H1 (cell line): ENCODE data around the gene HPS3. TPM values are rescaled to one million over a fixed set of nuclear protein-coding genes. Genes with fewer than 3 reads are reported as not detected.
A peak's percentile ranks its signal among the peaks of the same experiment; 100 is the strongest.

Experiments
- CTCF ChIA-PET: fragments of 300-600 bp; sonication (Branson Sonifier 250); formaldehyde crosslinking; loops from one replicate; lab custom pipeline; 2021; ENCODE audit not compliant: partially characterized antibody; lab: Charles Lee
- POLR2A ChIA-PET: fragments of 300-600 bp; sonication (Branson Sonifier 250); formaldehyde crosslinking; loops from one replicate; lab custom pipeline; 2021; ENCODE audit warnings: inconsistent platforms; ENCODE audit not compliant: partially characterized antibody; lab: Charles Lee
- DNase-seq, 2 experiments: peaks; one replicate each; pipeline versions ENCODE4 v3.0.0 to v3.0.0-alpha.2; 2010 to 2022; ENCODE audit warnings: low spot score in 2 of 2, low read depth in 1 of 2, mixed read lengths in 1 of 2
- FAIRE-seq: peaks from 2 replicates; lab custom pipeline; 2011; peaks lifted over from hg19 to GRCh38; lab: Jason Lieb, UNC
- H2AFZ ChIP-seq: 2 replicates; pipeline ENCODE4 v1.8.1; 2012; ENCODE audit warnings: low read length, inconsistent platforms
- H2AK5ac ChIP-seq: 2 replicates; pipeline ENCODE4 v1.6.1; 2013; ENCODE audit warnings: low read depth, low read length
- H2BK120ac ChIP-seq: replicated peaks from 2 replicates; pipeline ENCODE3; 2013; ENCODE audit warnings: low read depth, low read length, inconsistent platforms
- H2BK12ac ChIP-seq: 2 replicates; pipeline ENCODE4 v1.6.1; 2013; ENCODE audit warnings: low read depth, low read length
- H2BK15ac ChIP-seq: 2 replicates; pipeline ENCODE4 v1.6.1; 2013; ENCODE audit warnings: low read length
- H2BK20ac ChIP-seq: 2 replicates; pipeline ENCODE4 v1.6.1; 2013; ENCODE audit warnings: low read length
- H2BK5ac ChIP-seq: 2 replicates; pipeline ENCODE4 v1.6.1; 2013; ENCODE audit warnings: low read depth, low read length
- H3K14ac ChIP-seq: 2 replicates; pipeline ENCODE4 v1.6.1; 2013; ENCODE audit warnings: inconsistent platforms; ENCODE audit not compliant: insufficient read length
- H3K18ac ChIP-seq: 2 replicates; pipeline ENCODE4 v1.6.1; 2013; ENCODE audit warnings: low read length; ENCODE audit errors: extremely low read depth
- H3K23ac ChIP-seq: 2 replicates; pipeline ENCODE4 v1.6.1; 2013; ENCODE audit warnings: inconsistent platforms; ENCODE audit not compliant: insufficient read length
- H3K23me2 ChIP-seq: 2 replicates; pipeline ENCODE4 v1.6.1; 2013; ENCODE audit warnings: low read depth, low read length
- H3K27ac ChIP-seq: 2 replicates; pipeline ENCODE4 v1.6.1; 2011; ENCODE audit warnings: low read depth, low read length, inconsistent platforms
- H3K27me3 ChIP-seq, 4 experiments: replicated peaks in 1 of 4; 1 replicate in 1 of 4; 2 replicates in 3 of 4; pipeline versions ENCODE4 v1.6.1 to v1.8.1; 2011 to 2013; ENCODE audit warnings: low read length in 3 of 4, mild to moderate bottlenecking in 3 of 4, inconsistent platforms in 2 of 4, mixed read lengths in 2 of 4, moderate library complexity in 1 of 4; ENCODE audit not compliant: control insufficient read depth in 3 of 4, insufficient read depth in 3 of 4; ENCODE audit errors: extremely low read depth in 1 of 4
- H3K36me3 ChIP-seq, 4 experiments: 2 replicates each; pipeline versions ENCODE4 v1.6.1 to v1.8.1; 2011 to 2013; ENCODE audit warnings: mild to moderate bottlenecking in 4 of 4, low read length in 3 of 4, moderate library complexity in 2 of 4, control low read depth in 1 of 4, inconsistent platforms in 1 of 4; ENCODE audit not compliant: insufficient read depth in 4 of 4, control insufficient read depth in 2 of 4
- H3K4ac ChIP-seq: replicated peaks from 2 replicates; pipeline ENCODE3; 2013; ENCODE audit warnings: low read length, low read depth, mixed read lengths, inconsistent platforms; ENCODE audit not compliant: insufficient read length
- H3K4me1 ChIP-seq, 4 experiments: replicated peaks in 1 of 4; 1 replicate in 1 of 4; 2 replicates in 3 of 4; pipeline versions ENCODE4 v1.6.1 to v1.8.1; 2011 to 2013; ENCODE audit warnings: low read length in 3 of 4, inconsistent platforms in 2 of 4, mixed read lengths in 1 of 4; ENCODE audit not compliant: insufficient read depth in 4 of 4, control insufficient read depth in 3 of 4
- H3K4me2 ChIP-seq, 2 experiments: 2 replicates each; pipeline versions ENCODE4 v1.6.1 to v1.8.1; 2011 to 2013; ENCODE audit warnings: low read depth in 2 of 2, low read length in 2 of 2, control low read depth in 1 of 2, inconsistent platforms in 1 of 2, mild to moderate bottlenecking in 1 of 2; ENCODE audit not compliant: insufficient read depth in 1 of 2
- H3K4me3 ChIP-seq, 4 experiments: fragments of 200-600, 300-600 bp in 1 of 4; sonication (generic), shearing (Covaris generic), sonication (Bioruptor Twin) in 1 of 4; 2 replicates each; pipeline versions ENCODE4 v1.5.1 to v1.8.1; 2011 to 2016; ENCODE audit warnings: low read length in 4 of 4, low read depth in 3 of 4, control low read depth in 2 of 4, inconsistent platforms in 2 of 4, mild to moderate bottlenecking in 2 of 4, mixed read lengths in 1 of 4, moderate library complexity in 1 of 4; ENCODE audit not compliant: insufficient read depth in 2 of 4; ENCODE audit errors: extremely low read depth in 1 of 4
- H3K56ac ChIP-seq: replicated peaks from 2 replicates; pipeline ENCODE3; 2013; ENCODE audit warnings: low read depth, mild to moderate bottlenecking, mixed read lengths, low read length, inconsistent platforms; ENCODE audit not compliant: insufficient read length
- H3K79me1 ChIP-seq: 2 replicates; pipeline ENCODE4 v1.6.1; 2013; ENCODE audit warnings: low read depth, low read length, control low read depth
- H3K79me2 ChIP-seq, 2 experiments: 2 replicates each; pipeline versions ENCODE4 v1.6.1 to v1.8.1; 2012 to 2013; ENCODE audit warnings: low read length in 2 of 2, mild to moderate bottlenecking in 2 of 2, inconsistent platforms in 1 of 2; ENCODE audit not compliant: insufficient read depth in 2 of 2, control insufficient read depth in 1 of 2
- H3K9ac ChIP-seq, 4 experiments: replicated peaks in 1 of 4; 1 replicate in 1 of 4; 2 replicates in 3 of 4; pipeline versions ENCODE4 v1.6.1 to v1.8.1; 2011 to 2013; ENCODE audit warnings: low read depth in 3 of 4, low read length in 3 of 4, control low read depth in 2 of 4, mild to moderate bottlenecking in 2 of 4, moderate library complexity in 2 of 4, inconsistent platforms in 1 of 4; ENCODE audit errors: extremely low read depth in 1 of 4
- H3K9me3 ChIP-seq, 2 experiments: 2 replicates each; pipeline versions ENCODE4 v1.6.1 to v1.8.1; 2012 to 2013; ENCODE audit warnings: mild to moderate bottlenecking in 2 of 2, moderate library complexity in 2 of 2, control low read depth in 1 of 2, inconsistent platforms in 1 of 2, low read depth in 1 of 2, low read length in 1 of 2, mixed read lengths in 1 of 2; ENCODE audit not compliant: insufficient read depth in 2 of 2
- H4K20me1 ChIP-seq, 2 experiments: replicated peaks in 1 of 2; 2 replicates each; pipeline versions ENCODE3 to v1.8.1; 2011 to 2013; ENCODE audit warnings: inconsistent platforms in 2 of 2, low read length in 2 of 2, mild to moderate bottlenecking in 1 of 2; ENCODE audit not compliant: insufficient read depth in 2 of 2, control insufficient read depth in 1 of 2
- H4K5ac ChIP-seq: 2 replicates; pipeline ENCODE4 v1.6.1; 2013; ENCODE audit warnings: low read length, low read depth, mixed read lengths, inconsistent platforms; ENCODE audit not compliant: insufficient read length
- H4K8ac ChIP-seq: 2 replicates; pipeline ENCODE4 v1.8.0; 2013; ENCODE audit warnings: mild to moderate bottlenecking, moderate library complexity, low read length, inconsistent platforms; ENCODE audit not compliant: insufficient read depth; ENCODE audit errors: extremely low read depth
- H4K91ac ChIP-seq: replicated peaks from 2 replicates; pipeline ENCODE3; 2013; ENCODE audit warnings: low read length, mixed read lengths, inconsistent platforms; ENCODE audit not compliant: insufficient read length
- CBX5 ChIP-seq: fragments of 300-800, 300-1000 bp; sonication (generic); IDR thresholded peaks from 2 replicates; pipeline ENCODE4 v1.7.1; 2016; ENCODE audit warnings: antibody characterized with exemption, low read length, low read depth
- MAFK ChIP-seq: IDR thresholded peaks from 2 replicates; pipeline ENCODE4 v1.6.1; 2012; ENCODE audit warnings: low read depth, mild to moderate bottlenecking, improper control_type of control experiment, low read length
- MAX ChIP-seq: IDR thresholded peaks from 2 replicates; pipeline ENCODE4 v1.6.1; 2012; ENCODE audit warnings: inconsistent platforms
- NANOG ChIP-seq: IDR thresholded peaks from 2 replicates; pipeline ENCODE4 v1.6.1; 2011; ENCODE audit warnings: low read length, low read depth, mild to moderate bottlenecking, inconsistent platforms; ENCODE audit not compliant: insufficient read depth, poor library complexity, severe bottlenecking
- TBP ChIP-seq: IDR thresholded peaks from 2 replicates; pipeline ENCODE4 v1.6.1; 2011; ENCODE audit warnings: low read depth, low read length, improper control_type of control experiment
- TEAD4 ChIP-seq: IDR thresholded peaks from 2 replicates; pipeline ENCODE4 v1.6.1; 2012; ENCODE audit warnings: low read depth, low read length, inconsistent platforms, mixed read lengths
- WGBS, 2 experiments: shearing (Covaris generic) in 1 of 2; methylation state at CpG; one replicate each; pipeline versions ENCODE4 v1.1.6 to v1.1.7; 2013 to 2015; ENCODE audit warnings: low lambda C conversion rate in 2 of 2, mixed read lengths in 2 of 2, inconsistent platforms in 1 of 2, low coverage in 1 of 2, missing lambda C conversion rate in 1 of 2; ENCODE audit not compliant: insufficient replicate concordance in 2 of 2, insufficient coverage in 1 of 2, insufficient read length in 1 of 2; ENCODE audit errors: extremely low coverage in 1 of 2, missing lambda C conversion rate in 1 of 2; 5-methylcytosine and 5-hydroxymethylcytosine counted together
- polyA plus RNA-seq, 7 experiments: library from polyadenylated mRNA; depleted of rRNA in 3 of 7; stranded (reverse) in 5 of 7; unstranded in 2 of 7; fragments of >200 nt in 5 of 7; fragments of 200-250 nt in 2 of 7; gene quantifications; 1 replicate in 5 of 7; 2 replicates in 1 of 7; 4 replicates in 1 of 7; pipeline versions ENCODE4 v1.2.1 to v1.2.3, GENCODE V29; 2011 to 2013; ENCODE audit warnings: missing spikeins in 2 of 7, mixed read lengths in 2 of 7
- total RNA-seq: library from RNA; stranded (reverse); fragmentation: NEBNext Ultra II Directional; extraction: Animal tissue kit (Norgen Biotek cat#: 25700); gene quantifications from 2 replicates; pipeline ENCODE4 v1.2.1, GENCODE V29; 2021

HPS3 gene
- total and polyA plus RNA-seq, 2 of the 8 experiments (the other 6 are each of a cell fraction or from before 2014, with no cell fraction given): 23.7 to 48.7 TPM

DNA sequence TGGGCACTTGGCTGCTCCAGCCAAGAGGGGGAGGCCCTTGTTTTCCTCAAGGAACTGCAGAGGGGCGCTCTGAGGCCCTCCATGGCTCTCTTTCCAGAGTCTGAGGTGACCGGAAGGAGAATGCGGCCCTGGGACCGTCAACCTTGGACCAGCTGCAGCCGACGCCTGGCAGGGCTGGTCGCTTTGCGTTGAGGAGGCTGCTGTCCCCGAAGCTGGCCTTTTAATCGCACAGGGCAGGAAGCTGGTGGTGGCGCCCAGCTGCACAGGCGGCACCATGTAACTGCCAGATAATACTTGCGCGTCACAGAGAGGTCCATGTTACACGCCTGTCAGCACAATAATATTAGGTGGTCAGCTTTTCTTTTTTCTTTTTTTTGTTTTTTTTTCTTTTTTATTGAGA is 42.2 kb upstream of the HPS3 start:
- peaks cover 0 to 21% (median 1%) of the 10 kb centered on the region in 4 experiments; a peak in 4 of 8 replicates for H3K36me3 ChIP-seq
- H3K79me2 ChIP-seq: peaks cover 0 to 29% of the 10 kb centered on the region in 2 experiments; a peak in 2 of 4 replicates
- H2BK20ac ChIP-seq: no peak overlapping the region
- H4K20me1 ChIP-seq: peaks cover 0 to 7% of the 10 kb centered on the region in 2 experiments
- H3K79me1 ChIP-seq: peaks cover 3% of the 10 kb centered on the region; the same call in 1 of the 2 replicates
- H3K4ac ChIP-seq: no peak overlapping the region
- H2AK5ac ChIP-seq: 0 out of 2 replicates have a peak overlapping the region, but pooled peaks have one; percentile 24
- H3K4me2 ChIP-seq: no peak overlapping the region; a peak in 1 of 4 replicates
- peak overlapping the region; percentile 12 for H2BK120ac ChIP-seq
- DNase-seq (no peak), FAIRE-seq (no peak)
- no peak overlapping the region for H4K5ac ChIP-seq
- H2BK12ac ChIP-seq: no peak overlapping the region
- H2AFZ ChIP-seq: no peak overlapping the region
- no peak for TF ChIP-seq NANOG
- no peak for TF ChIP-seq MAFK
- no peak for TF ChIP-seq TEAD4
- TF ChIP-seq MAX: no peak
- TF ChIP-seq TBP: no peak
- TF ChIP-seq CBX5: no peak
- H3K56ac ChIP-seq: no peak overlapping the region
- peaks cover 0 to 5% (median under 1%) of the 10 kb centered on the region in 4 experiments; a peak in 4 of 7 replicates for H3K4me1 ChIP-seq
- H3K9ac ChIP-seq: no peak overlapping the region
- peaks cover 0 to 6% of the 10 kb centered on the region in 2 experiments; a peak in 1 of 4 replicates for H3K9me3 ChIP-seq
- H2BK5ac ChIP-seq: no peak overlapping the region
- POLR2A ChIA-PET: interaction anchor here (0.7 to 1.8 kb wide), 4 partner anchors 10 to 96 kb away, joined by 3 to 5 read pairs (median 3); partner anchors contain the start of gene GYG1
- peak overlapping the region; percentile 25; the same call in 1 of the 2 replicates for H4K8ac ChIP-seq
- H3K14ac ChIP-seq: no peak overlapping the region
- peak overlapping the region; percentile 12 for H4K91ac ChIP-seq
- H3K27ac ChIP-seq: no peak overlapping the region
- H2BK15ac ChIP-seq: 0 out of 2 replicates have a peak overlapping the region, but pooled peaks have one; percentile 16
- no peak overlapping the region; the same call in 1 of the 2 replicates for H3K18ac ChIP-seq
- H3K4me3 ChIP-seq: no peak overlapping the region
- CTCF ChIA-PET: interaction anchor here (0.7 to 1.8 kb wide), 4 partner anchors 14 to 266 kb away, joined by 3 to 8 read pairs (median 4); no protein-coding TSS in a partner anchor
- 96% methylated on average over 15 of the region's 15 CpGs; no CpG with 5 or more reads in 1 of the 2 experiments for WGBS, 2 experiments
- H3K23ac ChIP-seq: no peak overlapping the region
- peaks cover 0 to 8% (median 2%) of the 10 kb centered on the region in 4 experiments; a peak in 4 of 7 replicates for H3K27me3 ChIP-seq
- peaks cover 8% of the 10 kb centered on the region; the same call in 1 of the 2 replicates for H3K23me2 ChIP-seq
